HG03025 (cell line): Measurements from ENCODE around the gene EEA1.
A peak's percentile ranks its signal among the peaks of the same experiment; 100 is the strongest.
"Not testable (repeated sequence)": the region's sequence is repeated elsewhere in the genome, so short reads cannot be mapped to it uniquely, and the experiment has no call there.

ENCODE experiments used
- ATAC-seq: cut with Tn5 transposase; IDR thresholded peaks from one replicate; pipeline ENCODE4 v1.9.1; 2021; ENCODE audit warnings: mild to moderate bottlenecking, moderate library complexity; ENCODE audit not compliant: unreplicated experiment, low FRiP score

Gene EEA1

DNA sequence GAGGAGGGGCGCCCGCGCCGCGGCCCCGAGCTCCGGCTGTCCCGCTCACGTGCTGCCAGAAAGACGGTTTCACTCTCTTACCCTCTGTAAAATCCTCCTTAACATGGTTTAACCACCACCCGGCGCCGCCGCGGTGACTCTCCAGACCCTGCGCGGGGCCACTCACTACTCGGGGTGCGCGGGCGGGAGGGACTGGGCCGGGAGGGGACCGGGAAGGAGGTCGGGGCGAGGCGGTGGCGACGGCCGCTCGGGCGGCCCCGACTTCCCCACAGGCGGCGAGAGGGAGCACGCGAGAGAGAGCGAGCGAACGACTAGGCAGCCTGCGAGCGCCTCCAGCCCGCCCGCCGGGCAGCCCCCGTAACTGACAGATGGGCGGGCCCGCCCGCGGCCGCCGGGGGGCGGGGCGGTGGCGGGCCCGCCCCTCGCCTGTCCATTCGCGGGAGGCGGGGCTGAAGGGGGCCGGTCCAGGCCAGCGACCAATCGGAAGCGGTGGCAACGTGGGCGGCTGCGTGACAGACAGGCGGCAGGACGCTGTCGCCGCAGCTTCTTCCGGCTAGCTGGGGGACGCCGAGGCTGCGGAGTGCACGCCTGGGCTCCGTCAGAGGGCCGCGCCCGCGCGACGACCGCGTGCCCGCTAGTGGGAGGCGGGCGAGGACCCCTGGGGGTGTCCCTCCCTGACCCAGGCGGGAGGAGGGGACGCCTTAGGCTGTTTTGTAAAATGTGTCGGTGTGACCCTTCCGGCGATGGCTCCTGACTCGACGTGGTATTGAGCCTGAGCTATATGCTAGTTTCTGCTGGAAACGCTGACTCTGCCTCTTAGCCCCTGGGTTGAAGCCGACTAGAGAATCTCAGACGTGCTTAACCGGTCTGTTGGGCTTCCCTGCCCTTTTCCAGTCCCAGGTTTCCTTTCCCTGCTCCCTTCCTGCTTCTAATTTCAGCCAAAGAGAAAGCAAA is at the start of gene EEA1:
TSS of gene EEA1 (minus strand) at position 334 of the 954 bp plus-strand sequence. CDS start at position 105, 229 bp downstream.
- peak; percentile 91 for ATAC-seq

DNA sequence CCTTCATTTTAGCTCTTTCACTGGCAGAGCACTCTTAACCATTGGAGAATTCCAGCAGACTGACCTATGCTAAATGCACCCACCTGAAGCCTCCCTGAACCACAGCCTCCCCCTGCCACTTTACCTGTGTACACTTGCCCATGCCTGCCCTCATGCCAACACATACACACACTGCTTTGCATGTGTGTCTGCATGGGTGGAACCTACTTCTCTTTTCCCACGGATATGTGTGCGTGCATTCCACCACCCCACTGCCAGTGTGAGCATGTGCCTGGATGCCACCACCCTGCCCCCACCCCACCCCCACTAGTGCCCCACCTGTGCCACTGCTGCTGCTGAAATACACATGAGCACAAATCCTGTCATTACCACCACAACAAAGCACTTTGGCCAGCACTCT is 49.5 kb upstream of the EEA1 start:
- no peak for ATAC-seq

DNA sequence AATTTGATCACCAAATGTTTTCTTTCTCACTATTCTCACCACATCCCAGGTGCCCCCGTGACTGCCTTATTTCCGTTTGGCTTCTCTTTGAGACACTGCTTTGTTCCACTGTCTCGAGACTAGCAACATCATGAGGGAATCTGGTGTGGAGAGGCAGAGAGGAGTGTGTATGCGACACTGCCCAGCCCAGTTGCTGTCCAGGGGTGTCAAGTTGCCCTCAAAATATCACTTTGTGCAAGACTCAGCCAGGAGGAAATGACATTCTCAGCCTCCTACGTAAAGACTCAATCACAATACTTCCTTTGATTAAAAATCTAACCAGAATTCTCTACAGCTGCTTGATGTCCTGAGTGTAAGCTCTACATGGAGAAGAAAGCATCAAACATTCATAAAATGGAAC is 48.2 kb upstream of the EEA1 start:
- no peak for ATAC-seq

DNA sequence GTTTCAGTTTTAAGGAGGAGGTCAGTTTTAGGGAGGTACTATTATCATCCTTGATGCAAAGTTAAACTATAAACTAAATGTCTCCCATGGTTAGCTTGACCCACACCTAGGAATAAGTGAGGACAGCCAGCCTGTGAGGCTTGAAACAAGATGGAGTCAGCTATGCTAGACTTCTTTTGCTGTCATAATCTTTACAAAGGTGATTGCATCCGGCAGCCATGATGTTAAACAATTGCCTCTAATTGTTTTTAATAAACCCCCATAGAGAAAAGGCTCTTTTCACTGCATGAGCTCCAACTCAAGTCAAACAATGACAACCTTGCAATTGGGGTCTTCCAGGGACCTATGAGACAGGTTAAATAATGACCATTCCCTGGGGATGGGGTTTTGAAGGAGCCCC is 45.7 kb upstream of the EEA1 start:
- no peak for ATAC-seq

DNA sequence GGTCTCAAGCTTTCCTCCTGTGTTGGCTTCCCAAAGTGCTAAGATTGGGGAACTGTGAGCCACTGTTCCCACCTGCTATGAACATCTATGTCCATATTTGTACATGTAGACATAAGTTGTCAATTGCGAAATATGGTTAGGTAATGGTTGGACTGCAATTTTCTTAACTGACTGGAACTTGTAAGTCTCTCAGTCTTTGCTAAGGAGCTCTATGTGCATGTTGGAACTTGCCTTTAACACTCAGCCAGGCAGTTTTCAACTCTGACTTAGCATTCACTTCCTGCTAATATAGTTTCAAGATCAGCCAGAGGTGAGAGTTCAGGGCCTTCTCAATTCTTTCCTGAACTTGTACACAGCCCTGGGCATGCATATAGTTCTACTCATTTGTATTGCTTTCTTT is 44.5 kb upstream of the EEA1 start:
- no peak for ATAC-seq

DNA sequence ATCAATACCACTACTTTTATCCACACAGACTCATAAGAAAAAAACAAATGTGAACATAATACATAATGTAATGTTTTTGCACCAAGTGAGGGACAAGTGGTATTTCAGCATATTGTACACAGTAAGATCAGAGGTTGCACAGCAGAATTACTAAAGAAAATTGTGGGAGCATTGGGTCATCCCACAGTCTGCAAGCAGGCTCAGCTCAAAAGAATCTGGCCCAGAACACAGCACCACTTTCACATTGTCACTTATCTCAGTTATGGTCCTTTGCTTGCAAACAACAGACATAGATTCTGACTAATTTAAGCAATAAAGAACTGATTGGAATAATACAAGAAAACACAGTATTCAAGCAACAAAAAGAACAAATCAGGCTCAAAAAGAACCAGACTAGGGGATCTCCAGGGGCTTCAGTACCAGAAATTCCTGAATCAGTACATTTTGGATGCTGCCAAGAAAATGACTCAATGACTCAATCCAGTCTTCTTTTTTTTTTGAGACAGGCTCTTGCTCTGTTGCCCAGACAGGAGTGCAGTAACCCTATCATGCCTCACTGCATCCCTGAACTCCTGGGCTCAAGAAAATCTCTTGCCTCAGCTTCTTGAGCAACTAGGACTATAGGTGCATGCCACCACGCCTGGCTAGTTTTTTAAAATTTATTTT is 42.9 kb upstream of the EEA1 start:
- ATAC-seq: no peak

DNA sequence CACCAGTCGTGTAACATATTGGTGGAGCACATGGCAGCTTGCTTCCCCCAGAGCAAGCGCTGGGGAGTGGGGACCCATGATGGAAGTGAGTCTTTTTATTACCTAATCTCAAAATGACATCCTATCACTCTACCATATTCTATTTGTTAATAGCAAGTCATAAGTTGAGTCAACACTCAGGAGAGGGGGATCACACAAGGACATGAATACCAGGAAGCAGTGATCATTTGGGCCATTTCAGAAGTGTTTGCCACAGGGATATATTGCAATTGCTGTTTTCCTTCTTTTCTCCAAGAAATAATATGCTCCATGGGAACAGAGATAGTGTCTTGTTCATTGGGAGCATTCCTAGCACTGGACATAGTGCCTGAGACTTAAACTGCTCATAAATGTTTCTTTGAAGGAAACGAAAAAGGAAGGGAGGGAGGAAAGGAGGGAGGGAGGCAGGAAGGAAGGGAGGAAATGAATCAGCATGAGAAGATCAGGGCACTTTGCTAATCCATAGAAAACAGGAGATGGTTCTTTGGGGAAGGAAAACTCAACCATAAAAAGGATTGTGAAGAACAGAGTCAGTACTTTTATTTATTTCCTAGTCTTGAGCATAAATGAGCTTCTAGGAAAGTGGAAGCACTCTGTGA is 39.2 kb upstream of the EEA1 start:
- ATAC-seq: no peak

DNA sequence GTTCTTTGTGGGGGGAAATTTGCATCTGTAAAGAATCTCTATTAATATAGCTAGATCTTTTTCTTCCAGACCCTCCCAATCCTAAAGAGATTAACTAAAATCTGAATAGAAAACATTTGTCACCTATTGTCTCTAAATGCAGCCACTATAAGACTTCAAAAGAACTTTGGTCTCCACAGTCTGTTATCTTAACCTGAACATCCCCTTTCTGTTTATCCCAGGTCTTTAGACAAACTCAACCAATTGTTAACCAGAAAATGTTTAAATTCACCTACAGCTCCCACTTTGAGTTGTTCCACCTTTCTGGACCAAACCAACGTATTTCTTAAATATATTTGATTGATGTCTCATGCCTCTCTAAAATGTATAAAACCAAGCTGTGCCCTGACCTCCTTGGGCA is 35.3 kb upstream of the EEA1 start:
- ATAC-seq: not testable (repeated sequence)

DNA sequence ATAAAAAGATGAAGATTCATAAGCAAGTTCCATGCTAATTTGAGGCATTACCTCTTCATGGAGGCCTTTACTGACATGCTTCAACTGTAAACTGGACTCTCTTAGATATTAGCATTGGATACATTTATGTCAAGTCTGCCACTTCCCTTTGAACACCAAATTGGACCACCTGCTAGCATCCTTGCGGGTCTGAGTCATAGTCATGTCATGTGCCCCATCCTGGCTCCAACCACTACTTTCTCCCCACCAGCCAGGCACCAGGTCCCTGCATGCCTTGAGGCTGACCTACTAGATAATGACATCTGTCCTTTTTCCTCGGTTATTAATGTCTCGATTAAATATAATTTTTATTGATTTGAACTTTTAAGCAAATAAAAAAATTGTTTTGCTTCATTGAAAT is 32.9 kb upstream of the EEA1 start:
- ATAC-seq: no peak

DNA sequence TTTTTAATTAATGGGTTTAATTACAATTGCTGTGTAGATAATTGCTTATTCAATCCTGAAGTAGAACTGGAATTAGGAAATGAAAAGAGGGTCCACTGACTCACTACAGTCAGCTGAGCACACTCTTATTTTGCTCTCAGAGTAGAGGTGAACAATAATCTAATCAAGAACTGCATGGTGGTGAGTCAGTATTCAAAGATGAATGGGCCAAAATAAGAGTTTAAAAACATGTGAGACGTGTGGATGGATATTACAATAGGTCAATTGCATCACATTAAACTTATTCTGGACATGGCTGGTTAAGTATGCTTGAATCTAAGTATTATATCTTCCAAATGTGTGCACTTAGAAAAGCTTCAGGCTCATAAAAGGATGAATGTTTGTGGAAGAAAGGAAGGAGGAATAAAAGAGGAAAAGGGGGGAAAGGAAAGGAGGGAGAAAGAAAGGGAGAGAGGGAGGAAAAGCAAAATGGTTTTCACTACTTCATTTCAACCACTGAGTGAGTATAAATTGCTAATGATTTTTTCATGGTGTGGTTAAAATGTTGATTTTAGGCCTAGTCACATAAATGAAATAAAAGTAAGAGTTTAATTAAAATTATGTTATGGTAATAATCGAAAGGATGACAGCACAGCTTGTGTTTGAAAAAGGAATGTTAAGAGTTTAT is 27.0 kb upstream of the EEA1 start:
- no peak for ATAC-seq

DNA sequence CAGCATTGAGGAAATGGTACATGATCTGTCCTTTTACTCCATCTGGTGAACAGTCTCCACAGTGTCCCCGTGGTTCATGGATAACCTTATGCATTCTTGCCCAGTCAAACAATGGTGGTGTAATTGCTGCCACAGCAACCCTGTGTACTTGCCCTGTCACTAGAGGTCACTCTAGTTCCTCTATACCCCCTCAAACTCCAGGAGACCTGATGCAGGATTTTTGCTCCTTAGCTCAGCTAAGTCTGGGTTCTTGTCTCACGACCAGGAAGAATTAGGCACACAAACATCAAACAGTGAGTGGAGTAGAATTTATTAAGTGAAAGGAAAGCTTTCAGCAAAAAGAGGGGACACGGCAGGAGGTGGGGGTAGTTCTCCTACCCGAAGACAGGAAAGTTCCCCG is 24.7 kb upstream of the EEA1 start:
- no peak for ATAC-seq

DNA sequence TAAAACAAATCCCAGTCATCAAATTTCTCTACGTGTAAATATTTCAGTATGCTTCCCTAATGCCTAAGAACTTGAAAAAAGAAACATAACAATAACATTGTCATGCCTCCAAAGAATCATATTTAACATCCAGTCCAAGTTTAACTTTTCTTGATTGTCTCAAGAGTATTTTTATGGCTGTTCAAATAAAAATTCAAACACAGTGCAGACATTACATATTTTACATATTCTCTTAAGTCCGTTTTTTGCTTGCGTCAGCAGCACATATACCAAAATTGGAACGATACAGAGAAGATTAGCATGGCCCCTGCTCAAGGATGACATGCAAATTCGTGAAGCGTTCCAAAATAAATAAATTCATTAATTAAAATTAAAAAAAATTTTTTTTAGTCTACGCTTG is 23.3 kb upstream of the EEA1 start:
- no peak for ATAC-seq

DNA sequence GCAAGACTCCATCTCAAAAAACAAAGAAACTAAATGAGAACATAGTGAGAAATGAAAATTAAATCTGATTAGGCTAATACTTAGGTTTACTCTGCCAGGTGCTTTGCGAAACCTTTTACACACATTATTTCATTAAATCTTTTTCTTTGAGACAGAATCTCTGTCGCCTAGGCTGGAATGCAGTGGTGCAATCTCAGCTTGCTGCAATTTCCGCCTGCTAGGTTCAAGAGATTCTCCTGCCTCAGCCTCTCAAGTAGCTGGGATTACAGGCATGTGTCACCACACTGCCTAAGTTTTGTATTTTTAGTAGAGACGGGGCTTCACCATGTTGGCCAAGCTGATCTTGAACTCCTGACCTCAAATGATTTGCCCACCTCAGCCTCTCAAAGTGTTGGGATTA is 21.9 kb upstream of the EEA1 start:
- ATAC-seq: no peak

DNA sequence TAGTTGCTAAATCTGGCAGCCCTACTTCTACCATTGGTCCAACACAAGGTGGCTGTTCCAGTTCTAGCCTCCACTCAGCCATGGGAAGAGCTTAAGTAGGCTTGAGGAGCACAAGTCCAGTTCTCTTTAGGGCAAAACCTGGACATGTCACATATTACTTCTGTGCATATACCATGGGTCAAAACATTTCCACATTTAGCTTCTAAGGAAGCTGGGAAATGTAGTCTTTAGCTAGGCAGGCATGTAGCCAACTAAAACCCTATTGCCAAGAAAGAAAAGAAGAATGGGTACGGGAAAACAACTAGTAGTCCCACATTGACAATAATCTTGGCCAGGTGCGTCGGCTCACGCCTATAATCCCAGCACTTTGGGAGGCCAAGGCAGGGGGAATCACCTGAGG is 20.9 kb upstream of the EEA1 start:
- no peak for ATAC-seq

DNA sequence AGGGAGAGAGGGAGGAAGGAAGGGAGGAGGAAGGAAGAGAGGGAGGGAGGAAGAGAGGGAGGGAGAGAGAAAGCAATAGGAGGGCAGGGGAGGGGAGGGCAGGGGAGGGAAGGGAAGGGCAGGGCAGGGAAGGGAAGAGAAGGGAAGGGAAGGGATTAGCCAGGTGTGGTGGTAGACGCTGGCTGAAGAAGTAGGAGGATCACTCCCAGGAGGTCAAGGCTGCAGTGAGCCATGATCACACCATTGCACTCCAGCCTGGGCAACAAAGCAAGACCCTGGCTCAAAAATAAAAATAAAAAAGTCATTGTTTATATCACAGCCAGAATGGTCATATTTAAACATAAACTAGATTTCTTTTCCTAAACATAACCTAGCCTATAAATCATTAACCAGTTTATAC is 20.4 kb upstream of the EEA1 start:
- ATAC-seq: no peak

DNA sequence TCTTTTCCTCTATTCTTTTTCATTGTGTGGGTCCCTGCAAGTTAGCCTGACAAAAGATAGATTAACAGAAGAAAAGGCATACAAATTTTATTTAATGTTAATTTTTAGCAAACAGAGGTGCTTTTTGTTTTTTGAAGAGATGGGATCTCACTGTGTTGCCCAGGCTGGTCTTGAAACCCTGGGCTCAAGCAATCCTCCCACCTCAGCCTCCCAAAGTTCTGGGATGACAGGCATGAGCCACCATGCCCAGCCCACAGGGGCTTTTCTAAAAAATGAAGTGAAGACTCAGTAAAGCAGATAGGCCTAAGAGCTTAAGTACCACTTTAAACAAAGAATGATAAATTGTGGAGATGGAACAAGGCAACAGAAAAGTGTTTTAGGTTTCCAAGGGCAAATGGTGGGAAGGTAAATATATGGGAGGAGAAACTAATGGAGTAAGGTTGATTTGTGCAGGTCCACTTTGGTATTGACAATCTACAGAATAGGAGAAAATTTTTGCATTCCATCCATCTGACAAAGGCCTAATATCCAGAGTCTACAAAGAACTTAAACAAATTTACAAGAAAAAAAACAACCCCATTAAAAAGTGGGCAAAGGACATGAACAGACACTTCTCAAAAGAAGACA is 18.6 kb upstream of the EEA1 start:
- ATAC-seq: no peak

DNA sequence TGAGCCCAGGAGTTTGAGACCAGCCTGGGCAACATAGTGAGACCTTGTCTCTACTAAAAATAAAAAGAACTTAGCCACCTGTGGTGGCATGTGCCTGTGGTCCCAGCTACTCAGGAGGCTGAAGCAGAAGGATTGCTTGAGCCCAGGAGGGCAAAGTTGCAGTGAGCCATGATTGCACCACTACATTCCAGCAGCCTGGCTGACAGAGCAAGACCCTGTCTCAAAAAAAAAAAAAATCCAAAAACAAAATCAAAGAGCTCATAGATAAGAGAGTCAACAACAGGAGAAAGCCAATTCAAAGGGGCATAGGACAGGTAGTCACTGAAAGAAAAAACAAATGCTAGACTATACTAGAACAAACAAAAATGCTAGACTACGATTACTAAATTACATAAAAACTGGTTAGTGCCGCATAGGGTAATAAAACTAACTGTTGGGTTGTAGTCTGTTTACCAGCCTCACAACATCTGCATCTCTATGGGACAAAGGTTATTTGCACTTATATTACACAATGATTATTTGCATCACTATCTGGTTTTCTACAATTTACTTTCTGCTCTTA is 16.6 kb upstream of the EEA1 start:
- ATAC-seq: no peak

DNA sequence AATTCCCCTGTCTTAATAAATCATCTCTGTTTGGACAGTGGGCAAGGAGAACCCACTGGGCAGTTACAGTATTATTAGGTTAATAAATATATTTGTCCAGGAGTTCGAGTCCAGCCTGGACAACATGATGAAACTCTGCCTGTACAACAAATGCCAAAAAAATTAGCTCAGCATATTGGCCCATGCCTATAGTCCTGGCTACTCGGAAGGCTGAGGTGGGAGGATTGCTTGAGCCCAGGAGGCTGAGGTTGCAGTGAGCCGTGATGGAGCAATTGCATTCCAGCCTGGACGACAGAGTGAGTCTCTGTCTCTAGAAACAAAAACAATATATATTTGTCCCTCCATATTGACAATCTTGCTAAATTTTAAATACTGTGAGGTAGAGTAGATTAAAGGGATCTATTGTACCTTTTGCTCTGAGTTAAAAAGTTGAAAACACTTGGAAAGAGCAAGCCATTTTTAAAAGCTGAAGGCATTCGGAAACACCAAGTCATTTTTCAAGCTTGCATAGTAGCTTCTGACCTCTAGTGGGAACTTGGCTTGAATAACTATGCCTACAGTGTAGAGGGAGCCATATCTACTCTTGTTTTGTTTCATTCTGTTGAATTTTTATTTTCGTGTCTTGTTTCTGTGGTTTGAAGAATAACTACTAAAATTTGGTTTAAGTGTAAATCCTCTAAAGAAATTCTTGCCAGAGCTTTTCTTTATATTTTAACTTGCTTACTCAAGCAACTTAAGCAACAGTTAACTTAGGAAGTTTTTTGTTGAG is 14.6 kb upstream of the EEA1 start:
- ATAC-seq: no peak

DNA sequence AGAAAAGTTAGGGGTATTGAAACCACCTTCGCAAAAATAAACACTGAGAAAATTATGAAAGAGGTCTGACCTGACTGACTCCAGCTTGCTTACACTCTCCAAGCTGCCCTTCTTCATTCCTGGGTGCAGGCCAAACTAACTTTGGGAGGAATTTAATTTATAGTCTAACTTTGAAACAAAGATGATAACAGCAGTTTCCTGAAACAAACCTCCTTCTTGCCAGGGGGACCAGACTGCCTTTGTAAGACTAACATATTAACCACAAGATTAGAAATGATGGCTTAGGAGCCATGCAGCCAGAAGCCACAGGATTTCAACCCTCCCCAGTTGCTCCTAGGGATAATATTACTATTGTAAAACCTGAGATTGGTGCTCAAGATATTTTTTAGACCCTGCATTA is 13.8 kb upstream of the EEA1 start:
- no peak for ATAC-seq
